IMR-90 (cell line): ENCODE results near the gene TAF11L13. TPM values are rescaled to one million over a fixed set of nuclear protein-coding genes. Genes with fewer than 3 reads are reported as not detected.
"Not testable (repeated sequence)": the region's sequence is repeated elsewhere in the genome, so short reads cannot be mapped to it uniquely, and the experiment has no call there.

Experiments
- ATAC-seq: fragments of 200-7000 bp; cut with Tn5 transposase; 2 replicates; pipeline ENCODE4 v1.9.1; 2020; ENCODE audit warnings: low read depth, mild to moderate bottlenecking, moderate library complexity
- Bru-seq: library from RNA; stranded (reverse); fragments of 400-500 nt; gene quantifications from one replicate; lab custom pipeline; 2021; lab: Mats Ljungman, UMichigan
- BruChase-seq, 2 experiments: library from RNA; stranded (reverse); fragments of 400-500 nt; gene quantifications; one replicate each; lab custom pipeline; 2021; lab: Mats Ljungman, UMichigan
- BruUV-seq: library from RNA; stranded (reverse); fragments of 400-500 nt; replicated peaks from 2 replicates; lab custom pipeline; 2021; lab: Mats Ljungman, UMichigan
- CTCF ChIA-PET: fragments of 300-600 bp; formaldehyde crosslinking; extraction: SDS; loops from one replicate; lab custom pipeline; 2021; ENCODE audit warnings: antibody characterized with exemption; lab: Yijun Ruan, JAX
- POLR2A ChIA-PET: fragments of 300-600 bp; sonication (Branson Sonifier 250); formaldehyde crosslinking; loops from one replicate; lab custom pipeline; 2022; ENCODE audit warnings: antibody characterized with exemption; ENCODE audit not compliant: unreplicated experiment; lab: Charles Lee
- DNase-seq: peaks from one replicate; pipeline ENCODE4 v3.0.0; 2013
- H2AFZ ChIP-seq: replicated peaks from 2 replicates; pipeline ENCODE3; 2013; ENCODE audit warnings: low read length, mild to moderate bottlenecking; ENCODE audit not compliant: poor library complexity
- H2AK5ac ChIP-seq: 2 replicates; pipeline ENCODE4 v1.6.1; 2013; ENCODE audit warnings: low read depth, low read length, inconsistent platforms
- H2AK9ac ChIP-seq: replicated peaks from 2 replicates; pipeline ENCODE3; 2013; ENCODE audit warnings: mild to moderate bottlenecking, low read depth, low read length, moderate library complexity; ENCODE audit not compliant: poor library complexity
- H2BK120ac ChIP-seq: 2 replicates; pipeline ENCODE4 v1.6.1; 2013; ENCODE audit warnings: low read depth, low read length, inconsistent platforms
- H2BK15ac ChIP-seq: 3 replicates; pipeline ENCODE4 v1.6.1; 2013; ENCODE audit warnings: low read depth, low read length, inconsistent platforms
- H2BK20ac ChIP-seq: 2 replicates; pipeline ENCODE4 v1.6.1; 2013; ENCODE audit warnings: low read depth, mild to moderate bottlenecking, inconsistent platforms, low read length, moderate library complexity
- H2BK5ac ChIP-seq: 2 replicates; pipeline ENCODE4 v1.6.1; 2013; ENCODE audit warnings: mild to moderate bottlenecking, low read depth, low read length, inconsistent platforms; ENCODE audit not compliant: poor library complexity, severe bottlenecking
- H3K14ac ChIP-seq: replicated peaks from 2 replicates; pipeline ENCODE4 v1.6.1; 2013; ENCODE audit warnings: low read depth, low read length, inconsistent platforms
- H3K18ac ChIP-seq: 2 replicates; pipeline ENCODE4 v1.6.1; 2013; ENCODE audit warnings: low read depth, low read length, control low read depth
- H3K23ac ChIP-seq: 2 replicates; pipeline ENCODE4 v1.6.1; 2013; ENCODE audit warnings: low read depth, low read length, inconsistent platforms
- H3K27ac ChIP-seq: 2 replicates; pipeline ENCODE4 v1.5.1; 2013; ENCODE audit warnings: mild to moderate bottlenecking, control low read depth, low read length; ENCODE audit not compliant: insufficient read depth
- H3K27me3 ChIP-seq: 2 replicates; pipeline ENCODE4 v1.6.1; 2013; ENCODE audit warnings: low read length; ENCODE audit not compliant: control insufficient read depth, insufficient read depth
- H3K36me3 ChIP-seq: 2 replicates; pipeline ENCODE4 v1.6.1; 2013; ENCODE audit warnings: low read length, mixed read lengths; ENCODE audit not compliant: control insufficient read depth, insufficient read depth
- H3K4ac ChIP-seq: 2 replicates; pipeline ENCODE4 v1.6.1; 2013; ENCODE audit warnings: low read depth, low read length, inconsistent platforms
- H3K4me1 ChIP-seq: 2 replicates; pipeline ENCODE4 v1.6.1; 2013; ENCODE audit warnings: low read length, mixed read lengths; ENCODE audit not compliant: control insufficient read depth, insufficient read depth
- H3K4me2 ChIP-seq: 2 replicates; pipeline ENCODE4 v1.6.1; 2013; ENCODE audit warnings: low read depth, mild to moderate bottlenecking, control low read depth, low read length, moderate library complexity
- H3K4me3 ChIP-seq: 2 replicates; pipeline ENCODE4 v1.5.1; 2013; ENCODE audit warnings: low read depth, mild to moderate bottlenecking, control low read depth, low read length, moderate library complexity; ENCODE audit not compliant: insufficient read depth
- H3K56ac ChIP-seq: 2 replicates; pipeline ENCODE4 v1.6.1; 2013; ENCODE audit warnings: low read length, inconsistent platforms; ENCODE audit not compliant: insufficient read depth; ENCODE audit errors: extremely low read depth
- H3K79me1 ChIP-seq, 2 experiments: 2 replicates each; pipeline ENCODE4 v1.6.1; 2013; ENCODE audit warnings: low read length in 2 of 2, inconsistent platforms in 1 of 2, low read depth in 1 of 2
- H3K9ac ChIP-seq: 2 replicates; pipeline ENCODE4 v1.6.1; 2013; ENCODE audit warnings: low read depth, low read length, control low read depth
- H3K9me1 ChIP-seq: 2 replicates; pipeline ENCODE4 v1.6.1; 2013; ENCODE audit warnings: low read length, inconsistent platforms; ENCODE audit not compliant: insufficient read depth
- H3K9me3 ChIP-seq: 2 replicates; pipeline ENCODE4 v1.6.1; 2013; ENCODE audit warnings: low read length; ENCODE audit not compliant: control insufficient read depth, insufficient read depth
- H4K20me1 ChIP-seq: 2 replicates; pipeline ENCODE4 v1.6.1; 2013; ENCODE audit warnings: low read length, inconsistent platforms; ENCODE audit not compliant: insufficient read depth
- H4K5ac ChIP-seq: 2 replicates; pipeline ENCODE4 v1.6.1; 2013; ENCODE audit warnings: mild to moderate bottlenecking, low read depth, low read length, control low read depth
- H4K8ac ChIP-seq, 2 experiments: 2 replicates each; pipeline ENCODE4 v1.6.1; 2013; ENCODE audit warnings: low read depth in 2 of 2, low read length in 2 of 2, control low read depth in 1 of 2, inconsistent platforms in 1 of 2
- H4K91ac ChIP-seq: 2 replicates; pipeline ENCODE4 v1.6.1; 2013; ENCODE audit warnings: low read depth, low read length, inconsistent platforms; ENCODE audit not compliant: insufficient read depth
- WGBS, 2 experiments: methylation state at CpG; one replicate each; pipeline versions ENCODE4 v1.1.5 to v1.1.7; 2013; ENCODE audit warnings: missing lambda C conversion rate in 2 of 2; ENCODE audit not compliant: insufficient read length in 1 of 2; ENCODE audit errors: extremely low coverage in 2 of 2; 5-methylcytosine and 5-hydroxymethylcytosine counted together
- dilution Hi-C: fragments of 300-500 bp; cut with HindIII; formaldehyde crosslinking; loops from one replicate; pipeline ENCODE4 v1.14.3; 2018; ENCODE audit warnings: low sequenced_read_pairs; ENCODE audit not compliant: unreplicated experiment
- in situ Hi-C: fragments of 300-500 bp; cut with MboI; formaldehyde crosslinking; loops from 3 replicates; pipeline ENCODE4 v1.14.3; 2019; ENCODE audit warnings: low sequenced_read_pairs, inconsistent platforms, mixed read lengths
- intact Hi-C: fragments of 100-400 bp; cut with micrococcal nuclease; formaldehyde crosslinking; loops from 2 replicates; pipeline ENCODE4 v1.10.0; 2022
- long read RNA-seq: library from polyadenylated mRNA; unstranded; transcript quantifications from one replicate; pipeline ENCODE4 v2.0.0, GENCODE V29; 2021; ENCODE audit not compliant: unreplicated experiment
- polyA plus RNA-seq, 3 experiments: library from polyadenylated mRNA; depleted of rRNA; stranded (reverse); fragments of >200 nt; gene quantifications; 2 replicates each; pipeline ENCODE4 v1.2.3, GENCODE V29; 2012; ENCODE audit warnings: low replicate concordance in 1 of 3
- total RNA-seq: library from RNA; depleted of rRNA; stranded (reverse); fragments of >200 nt; gene quantifications from 2 replicates; pipeline ENCODE4 v1.2.3, GENCODE V29; 2012; rRNA removed

Gene TAF11L13
- total RNA-seq (not detected in 2 replicates), polyA plus RNA-seq (2012; rRNA removed) (not detected in 2 replicates), Bru-seq, nascent RNA (not detected), BruChase-seq, experiment 1, labeled RNA remaining after a 6-hour chase (not detected), BruChase-seq, experiment 2, labeled RNA remaining after a 2-hour chase (not detected)
- polyA plus RNA-seq (2012; cell fraction: cytosol; rRNA removed), result not detected in 2 replicates
- polyA plus RNA-seq (2012; cell fraction: nucleus; rRNA removed; ENCODE audit: low replicate concordance), result not detected in 2 replicates
- long read RNA-seq, result 0 reads

- H2BK120ac ChIP-seq, ATAC-seq, in situ Hi-C loops: not testable (repeated sequence)
These were observed at the start of gene TAF11L13 for GRCh38 chr5:17631788-17632187. Gene TAF11L13 (plus strand): TSS chr5:17632088.

GRCh38 chr5:17585658-17586057, 46.2 kb upstream of the TAF11L13 start, which contains the start of gene TAF11L7:
Gene TAF11L7 (minus strand): TSS chr5:17585758.
- ATAC-seq, H4K8ac ChIP-seq, H3K27ac ChIP-seq, H2BK120ac ChIP-seq, H3K23ac ChIP-seq, H2BK20ac ChIP-seq, H3K9me1 ChIP-seq, H3K36me3 ChIP-seq, H3K56ac ChIP-seq, H3K18ac ChIP-seq, H3K27me3 ChIP-seq, H3K9me3 ChIP-seq, DNase-seq, H3K4me1 ChIP-seq, H3K79me1 ChIP-seq, H2AFZ ChIP-seq, H4K5ac ChIP-seq, H3K9ac ChIP-seq, CTCF ChIA-PET, BruUV-seq, H2AK5ac ChIP-seq, H3K4me3 ChIP-seq, H2BK5ac ChIP-seq, H3K14ac ChIP-seq, H2BK15ac ChIP-seq, intact Hi-C loops, H4K20me1 ChIP-seq, H3K4ac ChIP-seq, H4K91ac ChIP-seq, H3K4me2 ChIP-seq, in situ Hi-C loops, dilution Hi-C loops, H2AK9ac ChIP-seq, POLR2A ChIA-PET: not testable (repeated sequence)
- WGBS, 2 experiments, result no CpG with 5 or more reads among the region's 16 CpGs

More at GRCh38 chr5:17631788-17632187, at the start of gene TAF11L13:
- intact Hi-C loops, H3K4me1 ChIP-seq, H3K27ac ChIP-seq, H3K56ac ChIP-seq, H2AFZ ChIP-seq, H3K23ac ChIP-seq, H2AK9ac ChIP-seq, H3K14ac ChIP-seq, H2BK5ac ChIP-seq, H2BK20ac ChIP-seq, H4K5ac ChIP-seq, H3K27me3 ChIP-seq, H3K36me3 ChIP-seq, H3K9me1 ChIP-seq, H3K79me1 ChIP-seq, H4K20me1 ChIP-seq, H2AK5ac ChIP-seq, BruUV-seq, H3K18ac ChIP-seq, H2BK15ac ChIP-seq, H3K4me2 ChIP-seq, H3K4me3 ChIP-seq, POLR2A ChIA-PET, H4K8ac ChIP-seq, H4K91ac ChIP-seq, H3K9me3 ChIP-seq, DNase-seq, CTCF ChIA-PET, H3K9ac ChIP-seq, dilution Hi-C loops, H3K4ac ChIP-seq: not testable (repeated sequence)
- WGBS, 2 experiments, result no CpG with 5 or more reads among the region's 12 CpGs
